GM19099 (cell line): ENCODE data around the gene SRPK3.

Experiments used
- POLR2A ChIP-seq: IDR thresholded peaks from 3 replicates; pipeline ENCODE4 v1.6.1; 2011; ENCODE audit warnings: low read depth; ENCODE audit not compliant: insufficient read length; ENCODE audit errors: extremely low read depth

Gene SRPK3

DNA sequence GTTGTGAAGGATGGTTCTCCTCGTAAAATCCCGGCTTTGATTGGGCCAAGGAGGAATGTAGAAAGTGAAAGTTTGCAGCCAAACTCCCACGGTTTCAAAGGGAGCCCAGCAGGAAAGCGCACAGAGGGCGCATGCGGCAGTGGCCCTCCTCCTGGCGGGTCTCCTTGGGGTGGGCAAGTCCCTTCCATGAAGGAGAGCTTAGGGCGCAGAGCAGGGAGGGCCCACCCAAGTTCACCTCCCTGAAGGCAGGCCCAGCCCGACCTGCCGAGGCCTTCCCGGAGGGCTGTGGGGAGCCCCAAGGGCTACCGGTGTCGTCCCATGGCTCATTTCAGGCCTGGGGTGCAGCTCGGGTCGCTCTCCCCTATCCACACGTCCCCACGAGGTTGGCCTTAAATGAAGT is 47.5 kb downstream of the SRPK3 start:
- no peak for TF ChIP-seq POLR2A

DNA sequence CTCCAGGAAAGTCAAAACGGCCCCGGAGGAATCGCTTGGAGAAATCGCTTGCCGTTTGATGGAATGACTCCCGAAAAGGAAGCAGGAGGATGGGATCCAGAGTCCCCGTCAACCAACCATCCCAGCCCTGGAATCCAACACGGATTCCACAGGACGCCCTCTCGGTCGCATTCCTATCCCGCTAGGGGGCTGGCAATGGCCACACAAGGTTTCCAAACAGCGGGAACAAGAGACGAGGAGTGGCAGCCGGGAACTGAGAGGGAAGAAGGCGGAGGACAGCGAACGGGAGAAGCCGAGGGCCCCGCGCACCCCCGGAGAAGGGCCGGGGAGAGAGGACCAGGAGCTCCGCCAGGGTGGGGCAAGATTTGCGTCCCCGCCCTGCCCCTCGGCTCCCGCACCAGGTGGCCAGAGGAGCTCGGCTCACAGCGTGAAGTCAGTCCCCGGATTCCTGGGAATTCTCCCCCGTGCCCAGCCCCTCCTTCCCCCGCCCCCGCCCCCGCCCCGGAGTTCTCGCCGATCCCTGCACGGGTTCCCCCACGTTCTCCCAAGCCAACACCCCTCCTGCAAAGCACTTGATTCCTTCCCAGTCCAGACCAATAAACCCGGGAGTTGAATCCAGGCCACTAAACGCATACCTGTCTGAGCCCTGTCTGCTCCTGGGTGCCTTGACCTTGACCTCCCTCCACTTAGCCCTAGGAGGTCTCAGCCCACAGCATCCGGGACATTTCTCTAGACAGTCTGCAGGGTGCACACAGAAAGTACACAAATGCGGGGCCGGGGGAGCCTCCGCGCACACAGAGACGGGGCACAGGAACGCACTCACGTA is 48.1 kb downstream of the SRPK3 start:
- no peak for TF ChIP-seq POLR2A

DNA sequence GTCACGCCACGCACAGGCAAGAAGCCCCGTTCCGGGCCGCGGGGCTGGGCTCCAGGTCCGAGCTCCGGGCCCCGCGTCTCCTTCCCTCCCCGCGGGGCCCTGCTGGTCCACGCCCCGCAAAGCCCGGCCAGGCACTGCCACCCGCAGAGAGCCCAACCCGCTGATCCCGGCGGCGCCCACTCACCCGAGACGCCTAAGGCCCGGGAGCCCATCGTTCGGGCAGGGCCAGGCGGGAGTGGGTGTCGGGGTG is 48.6 kb downstream of the SRPK3 start:
- no peak for TF ChIP-seq POLR2A

- TF ChIP-seq POLR2A: no peak
Observed at GRCh38 chrX:153829799-153830639, 49.2 kb downstream of the SRPK3 start, which contains the start of gene PDZD4. Gene PDZD4 (minus strand): TSS chrX:153830544. CDS start chrX:153830298, 246 bp downstream.

DNA sequence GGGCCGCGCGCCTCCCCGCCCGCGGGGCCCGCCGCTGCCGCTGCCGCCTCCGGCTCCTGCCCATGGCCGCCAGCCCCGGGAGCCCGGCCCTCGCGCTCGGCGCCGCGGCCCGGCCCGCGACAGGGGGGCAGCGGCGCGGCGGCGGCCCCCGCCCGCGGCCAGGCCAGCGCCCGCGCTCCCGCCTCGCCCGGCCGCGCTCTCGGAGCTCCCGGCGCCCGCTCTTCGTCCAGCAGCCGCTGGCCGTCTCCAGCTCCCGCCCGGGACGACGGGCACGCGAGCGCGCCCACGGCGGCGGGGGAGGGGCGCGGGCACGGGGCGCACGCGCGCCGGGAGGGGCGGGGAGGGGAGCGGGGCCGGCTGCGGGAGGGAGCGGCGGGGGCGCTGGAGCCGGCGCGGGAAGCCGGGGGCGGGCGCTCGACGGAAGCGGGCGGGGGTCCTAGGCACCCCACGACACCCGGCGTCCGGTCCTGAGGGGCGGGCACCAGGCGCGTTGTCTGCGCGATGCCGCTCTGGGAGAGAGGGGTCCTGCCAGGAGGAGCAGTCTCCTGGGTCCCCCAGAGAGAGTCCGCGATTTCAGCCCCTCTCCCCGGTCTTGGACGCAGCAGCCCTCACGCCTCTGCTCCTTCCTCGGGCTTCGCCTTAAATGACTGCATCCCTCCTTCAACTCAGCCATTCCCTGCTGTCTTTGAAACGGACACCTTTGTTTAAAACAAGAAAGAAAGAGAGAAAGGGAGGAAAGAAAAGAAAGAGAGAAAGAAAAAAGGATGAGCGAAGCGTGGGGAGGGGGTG is 50.0 kb downstream of the SRPK3 start:
- TF ChIP-seq POLR2A: no peak

GRCh38 chrX:153831429-153832150 is 50.7 kb downstream of the SRPK3 start:
- TF ChIP-seq POLR2A: no peak

DNA sequence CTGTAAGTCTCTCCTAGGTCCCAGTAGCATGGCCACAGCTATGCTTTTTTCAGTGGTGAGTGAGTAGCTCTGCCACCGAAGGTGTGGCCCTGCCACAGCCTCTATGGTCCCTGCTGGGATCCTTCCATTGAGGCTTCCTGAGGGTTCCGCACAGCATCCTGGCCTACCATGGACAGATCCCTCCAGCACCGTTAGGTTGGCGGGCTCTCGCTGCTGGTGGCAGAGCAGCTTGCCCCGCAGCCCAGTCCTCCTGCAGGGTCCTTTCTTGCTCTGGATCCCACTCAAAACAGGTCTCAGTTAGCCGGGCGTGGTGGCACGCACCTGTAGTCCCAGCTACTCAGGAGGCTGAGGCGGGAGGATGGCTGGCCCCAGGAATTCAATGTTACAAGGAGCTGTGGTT is 51.9 kb downstream of the SRPK3 start:
- TF ChIP-seq POLR2A: no peak
